ENCODE measurements around the gene B3GNT8. TPM values are rescaled to one million over a fixed set of nuclear protein-coding genes. Genes with fewer than 3 reads are reported as not detected.

B3GNT8 gene
- total RNA-seq, 2 donors from 2014 or later: 9.4 to 11.6 TPM

DNA sequence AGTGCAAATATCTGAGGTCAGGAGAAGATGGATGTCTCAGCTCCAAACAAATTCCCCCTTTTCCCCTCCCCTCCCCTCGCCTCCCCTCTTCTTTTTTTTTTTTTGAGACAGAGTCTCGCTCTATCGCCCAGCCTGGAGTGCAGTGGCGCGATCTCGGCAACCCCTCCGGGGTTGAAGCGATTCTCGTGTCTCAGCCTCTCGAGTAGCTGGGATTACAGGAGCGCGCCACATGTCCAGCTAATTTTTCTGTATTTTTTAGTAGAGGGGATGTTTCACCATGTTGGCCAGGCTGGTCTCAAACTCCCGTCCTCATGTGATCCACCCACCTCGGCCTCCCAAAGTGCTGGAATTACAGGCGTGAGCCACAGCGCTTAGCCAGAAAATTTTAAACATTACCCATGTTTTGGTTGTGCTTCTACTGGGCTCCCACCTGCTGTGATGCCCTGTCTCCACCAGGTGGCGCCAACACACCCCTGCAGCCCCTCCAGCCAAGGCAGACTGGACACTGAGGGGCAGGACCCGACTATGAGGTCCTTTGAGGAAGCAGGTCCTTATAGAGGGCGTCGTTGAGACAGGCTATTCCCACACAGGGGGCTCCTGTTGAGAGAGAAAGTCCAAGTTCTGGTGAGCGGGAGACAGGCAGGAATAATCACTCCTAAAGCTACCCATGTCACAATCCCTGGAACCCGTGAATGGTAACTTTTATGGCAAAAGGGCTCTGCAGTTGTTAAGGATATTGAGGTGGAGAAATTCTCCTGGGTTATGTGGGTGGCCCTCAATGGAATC lies 22.1 kb upstream of the B3GNT8 start:
- WGBS: 4% methylated on average over 22 of the region's 22 CpGs
- intact Hi-C loops (cut with DNase I): loop anchor here (10.0 kb wide), 1 partner anchor 126 kb away; the partner anchor contains the start of gene CEACAM21

DNA sequence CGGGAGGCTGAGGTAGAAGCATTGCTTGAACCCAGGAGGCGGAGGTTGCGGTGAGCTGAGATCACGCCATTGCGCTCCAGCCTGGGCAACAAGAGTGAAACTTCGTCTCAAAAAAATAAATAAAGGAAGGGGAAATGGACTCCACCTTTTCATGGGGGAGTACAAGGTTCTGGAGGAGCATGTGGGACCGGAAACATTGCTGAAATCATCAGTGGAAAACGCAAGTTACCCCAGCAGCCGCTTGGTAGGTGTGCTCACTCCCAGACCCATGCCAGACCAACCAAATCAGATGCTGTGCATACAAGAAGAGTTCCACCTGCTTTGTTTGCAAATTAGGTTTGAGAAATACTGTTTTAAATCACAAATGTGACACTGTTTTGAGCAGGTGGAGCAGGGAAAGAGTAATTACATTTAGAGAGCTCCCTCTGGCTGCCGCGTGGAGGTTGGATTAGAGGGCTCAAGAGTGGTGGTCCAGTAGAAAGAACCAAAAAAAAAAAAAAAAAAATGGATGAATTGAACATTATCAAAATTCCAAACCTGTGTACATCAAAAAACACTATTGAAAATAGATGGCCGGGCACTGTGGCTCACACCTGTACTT lies 20.7 kb upstream of the B3GNT8 start:
- no peaks in the 10 kb centered on the region for H3K9me3 ChIP-seq
- intact Hi-C loops (cut with DNase I): loop anchor here (10.0 kb wide), 1 partner anchor 127 kb away; the partner anchor contains the start of gene CEACAM21
- no peak overlapping the region for H3K27ac ChIP-seq
- no peak for DNase-seq (ENCODE audit: low spot score)
- no peak for TF ChIP-seq POLR2A (IDR thresholded peaks at IDR 0.05)
- TF ChIP-seq POLR2AphosphoS5 (IDR thresholded peaks at IDR 0.05): no peak
- TF ChIP-seq, protein P1, sequence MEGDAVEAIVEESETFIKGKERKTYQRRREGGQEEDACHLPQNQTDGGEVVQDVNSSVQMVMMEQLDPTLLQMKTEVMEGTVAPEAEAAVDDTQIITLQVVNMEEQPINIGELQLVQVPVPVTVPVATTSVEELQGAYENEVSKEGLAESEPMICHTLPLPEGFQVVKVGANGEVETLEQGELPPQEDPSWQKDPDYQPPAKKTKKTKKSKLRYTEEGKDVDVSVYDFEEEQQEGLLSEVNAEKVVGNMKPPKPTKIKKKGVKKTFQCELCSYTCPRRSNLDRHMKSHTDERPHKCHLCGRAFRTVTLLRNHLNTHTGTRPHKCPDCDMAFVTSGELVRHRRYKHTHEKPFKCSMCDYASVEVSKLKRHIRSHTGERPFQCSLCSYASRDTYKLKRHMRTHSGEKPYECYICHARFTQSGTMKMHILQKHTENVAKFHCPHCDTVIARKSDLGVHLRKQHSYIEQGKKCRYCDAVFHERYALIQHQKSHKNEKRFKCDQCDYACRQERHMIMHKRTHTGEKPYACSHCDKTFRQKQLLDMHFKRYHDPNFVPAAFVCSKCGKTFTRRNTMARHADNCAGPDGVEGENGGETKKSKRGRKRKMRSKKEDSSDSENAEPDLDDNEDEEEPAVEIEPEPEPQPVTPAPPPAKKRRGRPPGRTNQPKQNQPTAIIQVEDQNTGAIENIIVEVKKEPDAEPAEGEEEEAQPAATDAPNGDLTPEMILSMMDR (IDR thresholded peaks at IDR 0.05): no peak
- 62% methylated on average over 12 of the region's 12 CpGs for WGBS
- no peaks in the 10 kb centered on the region for H3K4me1 ChIP-seq (replicated peaks)
- no peaks in the 10 kb centered on the region for H3K27me3 ChIP-seq (replicated peaks; ENCODE audit: insufficient read depth)
- H3K4me3 ChIP-seq: no peak overlapping the region
- H3K36me3 ChIP-seq: no peaks in the 10 kb centered on the region

More for the DNA sequence above, 22.1 kb upstream of the B3GNT8 start:
- no peak for TF ChIP-seq POLR2A (IDR thresholded peaks at IDR 0.05)
- peak; percentile 37 for TF ChIP-seq POLR2AphosphoS5 (IDR thresholded peaks at IDR 0.05)
- TF ChIP-seq, protein P1 (IDR thresholded peaks at IDR 0.05): peak; percentile 95 to 97 (median 96)
- Histone ChIP-seq H3K27ac (no peak overlapping the region), H3K4me1 (replicated peaks) (no peaks in the 10 kb centered on the region), H3K4me3 (no peak overlapping the region), H3K9me3 (no peaks in the 10 kb centered on the region), H3K27me3 (replicated peaks; ENCODE audit: insufficient read depth) (no peaks in the 10 kb centered on the region), H3K36me3 (no peaks in the 10 kb centered on the region)
- peak; percentile 61 for DNase-seq (ENCODE audit: low spot score)

DNA sequence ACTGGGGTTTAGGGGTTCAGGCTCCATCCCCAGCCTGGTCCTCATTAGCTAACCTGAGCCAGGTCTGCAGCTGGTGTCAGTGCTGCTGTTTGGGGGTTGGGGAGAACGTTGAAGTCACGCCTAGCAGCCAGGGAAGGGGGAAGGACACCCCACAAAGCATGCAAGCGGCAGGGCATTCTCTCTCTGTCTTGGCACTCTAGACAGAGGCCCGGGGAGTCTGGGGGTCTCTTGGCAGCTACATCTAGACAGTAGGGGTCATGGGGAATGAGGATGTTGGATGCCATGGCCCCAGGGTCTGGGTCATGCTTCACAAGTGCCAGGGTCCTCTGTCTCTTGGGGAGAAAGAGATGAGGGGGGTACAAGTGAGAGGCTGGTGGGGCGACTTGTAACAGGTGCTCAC lies 18.4 kb upstream of the B3GNT8 start:
- intact Hi-C loops (cut with DNase I): loop anchor here (10.0 kb wide), 1 partner anchor 129 kb away; the partner anchor contains the start of gene CEACAM21

DNA sequence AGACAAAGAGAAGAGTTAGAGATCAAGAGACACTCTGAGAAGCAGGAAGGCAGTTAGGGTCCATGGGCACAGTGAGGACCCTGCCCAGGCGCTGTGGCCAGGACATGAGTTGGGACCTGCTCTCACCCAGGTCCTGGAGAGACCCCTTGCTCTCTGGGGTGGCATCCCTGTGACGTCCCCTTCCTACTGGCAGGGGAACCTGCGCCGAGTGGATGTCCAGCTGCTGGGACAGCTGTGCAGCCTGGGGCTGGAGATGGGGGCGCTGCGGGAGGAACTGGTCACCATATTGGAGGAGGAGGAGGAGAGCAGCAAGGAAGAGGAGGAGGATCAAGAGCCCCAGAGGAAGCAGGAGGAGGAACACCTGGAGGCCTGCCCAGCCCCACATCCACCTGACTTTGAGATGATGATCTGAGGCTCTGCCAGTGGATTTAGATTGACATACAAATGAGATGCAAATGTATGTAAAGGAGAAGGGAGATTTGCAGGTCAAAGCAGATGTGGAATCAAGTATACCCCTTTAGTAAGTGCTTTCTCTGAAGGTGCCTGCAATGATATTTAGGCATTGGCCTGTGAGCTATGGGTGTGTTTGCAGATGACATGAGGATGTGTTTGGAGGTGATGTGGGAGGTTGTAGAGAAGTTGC lies 16.8 kb upstream of the B3GNT8 start:
- H3K4me1 ChIP-seq (replicated peaks): no peaks in the 10 kb centered on the region
- no peaks in the 10 kb centered on the region for H3K27me3 ChIP-seq (replicated peaks; ENCODE audit: insufficient read depth)
- DNase-seq (ENCODE audit: low spot score): no peak
- intact Hi-C loops (cut with DNase I): loop anchor here (10.0 kb wide), 1 partner anchor 131 kb away; the partner anchor contains the start of gene CEACAM21
- WGBS: 59% methylated on average over 6 of the region's 6 CpGs
- H3K4me3 ChIP-seq: no peak overlapping the region
- no peaks in the 10 kb centered on the region for H3K9me3 ChIP-seq
- H3K27ac ChIP-seq: no peak overlapping the region
- no peaks in the 10 kb centered on the region for H3K36me3 ChIP-seq
- TF ChIP-seq, protein P1 (IDR thresholded peaks at IDR 0.05): no peak
- TF ChIP-seq POLR2AphosphoS5 (IDR thresholded peaks at IDR 0.05): no peak
- TF ChIP-seq POLR2A (IDR thresholded peaks at IDR 0.05): no peak

More for the DNA sequence above, 18.4 kb upstream of the B3GNT8 start:
- DNase-seq (ENCODE audit: low spot score): no peak
- Histone ChIP-seq H3K27me3 (replicated peaks; ENCODE audit: insufficient read depth) (no peaks in the 10 kb centered on the region), H3K4me3 (no peak overlapping the region), H3K4me1 (replicated peaks) (no peaks in the 10 kb centered on the region), H3K9me3 (no peaks in the 10 kb centered on the region), H3K27ac (no peak overlapping the region), H3K36me3 (no peaks in the 10 kb centered on the region)
- TF ChIP-seq POLR2AphosphoS5 (IDR thresholded peaks at IDR 0.05): no peak
- no peak for TF ChIP-seq POLR2A (IDR thresholded peaks at IDR 0.05)
- TF ChIP-seq, protein P1 (IDR thresholded peaks at IDR 0.05): no peak
- WGBS: 62% methylated on average over 5 of the region's 5 CpGs
